SKM-1 (cell line): ENCODE data around the gene MACROD2.

Source experiments
- DNase-seq: peaks from one replicate; lab custom pipeline; 2025; ENCODE audit not compliant: unreplicated experiment; lab: John Stamatoyannopoulos, UW

Gene MACROD2

DNA sequence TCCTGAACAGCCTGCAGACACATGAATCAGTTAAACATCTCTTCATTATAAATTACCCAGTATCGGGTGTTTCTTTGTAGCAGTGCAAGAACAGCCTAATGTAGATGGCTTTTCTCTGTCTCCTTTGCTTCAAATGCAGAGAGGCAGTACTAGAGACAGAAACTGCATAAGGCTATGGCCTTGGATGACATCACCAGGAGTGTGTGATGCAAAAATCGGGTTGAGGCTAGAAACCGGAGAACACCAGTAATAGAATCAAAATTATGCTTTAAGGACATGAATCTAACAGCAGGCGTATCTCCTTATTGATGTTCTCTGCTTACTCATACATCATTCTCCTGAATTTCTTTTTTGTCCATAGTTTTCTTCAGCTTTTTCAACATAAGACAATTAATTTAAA is 391.4 kb downstream of the MACROD2 start:
- DNase-seq = no peak

DNA sequence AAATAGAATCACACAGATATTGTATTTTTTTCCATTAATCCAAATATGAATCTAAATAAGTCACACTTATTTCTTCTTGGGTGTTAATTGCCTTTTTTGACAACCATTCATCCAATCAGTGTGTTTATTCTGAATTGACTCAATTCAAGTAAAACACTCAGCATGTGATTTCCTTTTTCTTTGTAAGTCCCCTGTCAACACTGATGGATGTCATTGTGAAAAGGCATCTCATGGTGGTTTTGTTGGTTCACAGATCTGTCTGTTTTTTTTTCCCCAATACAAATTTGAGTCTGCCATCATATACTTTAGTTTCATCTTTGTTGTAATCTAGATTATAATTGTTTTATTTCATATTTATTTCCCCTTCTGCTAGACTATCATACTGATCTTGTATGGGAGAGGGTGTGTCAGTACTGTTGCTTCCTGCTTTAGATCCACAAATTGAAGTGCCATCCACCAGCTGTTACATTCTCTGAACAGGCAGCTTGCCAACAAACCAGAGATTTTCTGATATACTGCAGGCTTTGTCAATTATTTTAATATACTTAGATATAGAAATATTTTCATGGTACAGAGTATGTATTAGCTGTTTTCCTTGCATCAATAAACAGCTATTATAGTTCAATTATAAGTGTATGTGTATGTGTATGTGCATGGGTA is 406.3 kb downstream of the MACROD2 start:
- DNase-seq = no peak

GRCh38 chr20:14404515-14404914 is 409.2 kb downstream of the MACROD2 start:
- DNase-seq = no peak

GRCh38 chr20:14406495-14406894 is 411.2 kb downstream of the MACROD2 start:
- no peak for DNase-seq

- DNase-seq = no peak
These were observed 412.0 kb downstream of the MACROD2 start for GRCh38 chr20:14407336-14407735.

- no peak for DNase-seq
These were observed 415.7 kb downstream of the MACROD2 start for GRCh38 chr20:14410869-14411555.

DNA sequence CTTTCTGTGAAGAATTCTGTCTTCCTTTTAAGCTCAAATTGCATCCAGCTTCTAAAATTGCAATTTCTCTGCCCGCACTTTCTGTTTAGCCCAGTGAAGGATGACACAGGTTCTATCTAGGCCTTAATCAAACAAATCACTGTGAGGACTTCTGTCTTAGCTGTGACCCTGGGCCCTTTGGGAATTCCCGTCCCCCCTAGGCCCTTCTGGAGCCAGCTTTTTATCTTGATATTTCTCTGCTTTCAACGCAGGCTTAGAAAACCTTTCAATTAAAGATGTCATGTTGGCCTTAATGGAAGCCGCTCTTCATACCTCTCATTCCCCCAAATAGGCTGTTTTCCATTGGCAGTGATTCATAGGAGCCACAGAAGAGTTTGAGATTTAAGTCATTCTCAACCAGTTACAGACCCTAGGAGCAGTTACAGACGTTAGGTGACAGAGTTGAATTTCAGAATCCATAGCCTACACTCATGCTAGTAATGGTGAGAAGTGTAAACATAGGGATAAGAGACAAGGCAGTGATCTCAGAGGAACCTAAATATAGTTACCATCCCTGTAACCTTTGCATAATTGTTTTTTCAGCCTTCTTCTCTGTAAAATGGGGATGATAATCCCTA is 416.9 kb downstream of the MACROD2 start:
- DNase-seq = no peak

GRCh38 chr20:14413835-14414234 is 418.5 kb downstream of the MACROD2 start:
- DNase-seq = no peak

GRCh38 chr20:14414560-14414959 is 419.2 kb downstream of the MACROD2 start:
- DNase-seq = no peak

- no peak for DNase-seq
These were observed 420.2 kb downstream of the MACROD2 start for GRCh38 chr20:14415467-14415866.

DNA sequence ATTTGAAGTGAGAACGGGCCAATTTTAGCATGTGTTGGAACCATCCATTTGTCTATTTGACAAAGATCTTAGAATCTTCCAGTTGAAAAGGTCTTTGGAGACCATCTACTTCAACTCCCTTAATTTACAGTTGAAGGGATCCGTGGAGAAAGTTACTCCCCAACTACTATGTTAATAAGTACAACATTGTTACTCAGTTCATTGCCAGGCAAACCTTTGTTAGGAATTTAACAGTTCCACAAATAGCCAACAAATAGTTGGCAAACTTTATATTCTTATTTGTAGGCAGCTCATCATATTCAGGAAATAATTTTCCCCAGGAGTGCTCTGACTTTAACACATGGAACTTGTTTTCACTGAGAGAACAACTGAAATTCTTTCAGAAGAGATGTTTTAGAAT is 423.1 kb downstream of the MACROD2 start:
- DNase-seq = no peak

DNA sequence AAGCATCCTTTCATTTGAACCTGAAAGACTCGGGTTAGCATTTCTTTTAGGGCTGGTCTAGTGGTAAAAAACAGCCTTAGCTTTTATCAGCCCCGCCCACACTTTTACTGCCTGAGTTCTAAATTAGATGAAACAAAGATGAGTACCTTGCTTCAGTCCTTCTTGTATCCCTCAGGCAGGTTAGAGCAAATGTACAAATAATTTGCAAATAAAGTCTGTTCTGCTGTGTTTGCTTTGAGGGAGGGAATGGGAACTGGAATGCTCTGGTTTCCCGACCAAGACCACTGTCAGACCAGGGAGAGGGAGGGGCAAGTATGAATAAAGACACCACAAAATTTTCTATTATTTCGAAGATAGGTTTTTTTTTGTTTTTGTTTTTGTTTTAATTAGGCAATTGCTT is 427.6 kb downstream of the MACROD2 start:
- no peak for DNase-seq

DNA sequence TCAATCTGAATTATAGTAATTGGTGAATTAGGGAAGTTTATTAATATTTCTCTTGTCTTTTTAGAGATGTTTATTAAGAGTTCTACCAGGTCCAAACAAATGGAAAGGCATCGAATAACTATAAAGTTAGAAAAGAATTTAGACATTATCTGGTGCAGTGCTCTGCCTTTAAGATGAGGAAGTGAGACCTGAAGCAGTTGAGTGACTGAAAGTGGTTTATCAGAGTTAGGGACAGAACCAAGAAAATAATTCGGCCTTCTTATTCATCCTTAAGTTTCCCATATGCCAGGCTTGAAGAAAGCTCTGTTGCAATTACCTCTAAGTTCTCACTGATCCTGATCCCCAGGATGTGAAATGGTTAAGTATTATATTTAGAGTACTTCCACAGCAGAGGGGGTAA is 436.3 kb downstream of the MACROD2 start:
- DNase-seq = no peak

- no peak for DNase-seq
These were observed 436.8 kb downstream of the MACROD2 start for GRCh38 chr20:14432085-14432484.

- no peak for DNase-seq
These were observed 437.3 kb downstream of the MACROD2 start for GRCh38 chr20:14432597-14432996.

DNA sequence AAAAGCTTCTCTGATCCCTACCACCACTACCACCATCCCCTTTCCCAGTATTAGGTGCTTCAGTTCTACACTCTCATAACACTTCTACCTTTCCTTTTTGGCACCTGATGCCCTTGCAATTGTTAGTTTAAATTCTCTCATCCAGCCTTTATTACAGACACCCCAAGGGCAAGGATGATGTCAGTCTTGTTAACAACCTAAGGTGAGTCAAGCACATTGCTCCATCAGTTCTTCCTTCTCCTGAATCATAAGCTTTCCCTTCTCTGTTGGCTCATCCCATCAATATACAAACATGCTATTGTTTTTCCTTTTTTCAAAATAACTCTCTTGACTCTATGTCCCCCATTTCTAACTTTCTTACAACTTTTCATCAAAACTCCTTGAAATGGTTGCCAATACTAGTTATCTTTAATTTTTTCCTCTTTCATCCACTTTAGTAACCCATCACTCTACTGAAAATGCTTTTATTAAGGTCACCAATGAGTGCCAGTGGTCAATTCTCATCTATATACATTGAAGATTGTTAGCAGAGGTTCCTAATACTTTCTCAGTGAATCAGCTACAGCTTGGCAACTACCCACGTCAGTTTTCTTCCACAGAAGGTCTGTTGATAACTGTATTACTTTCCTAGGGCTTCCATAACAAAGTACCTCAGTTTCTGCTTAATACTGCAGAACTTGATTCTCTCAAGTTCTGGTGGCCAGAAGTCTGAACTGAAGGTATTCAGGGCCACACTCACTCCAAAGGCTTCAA is 439.2 kb downstream of the MACROD2 start:
- DNase-seq = no peak

DNA sequence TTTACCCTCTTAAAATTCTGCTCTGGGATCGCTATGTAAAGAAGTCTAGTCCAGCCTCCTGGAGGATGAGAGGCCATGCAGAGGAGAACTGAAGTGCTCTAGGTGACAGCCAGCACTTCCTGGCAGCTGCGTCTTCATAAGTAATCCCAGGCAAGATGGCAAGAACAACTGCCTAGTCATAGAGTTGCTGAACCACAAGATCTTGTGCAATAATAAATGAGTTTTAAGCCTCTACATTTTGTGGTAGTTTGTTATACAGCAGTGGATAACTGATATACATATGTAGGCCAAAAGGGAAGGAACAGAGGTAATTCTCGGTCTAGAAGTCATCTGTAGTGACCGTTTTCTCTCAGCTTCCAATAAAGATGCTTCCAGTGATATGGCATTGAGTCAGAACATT is 445.9 kb downstream of the MACROD2 start:
- DNase-seq = peak; percentile 42

- DNase-seq = no peak
These were observed 448.8 kb downstream of the MACROD2 start for GRCh38 chr20:14444106-14444505.

GRCh38 chr20:14445310-14445709 is 450.0 kb downstream of the MACROD2 start:
- DNase-seq = no peak

- DNase-seq = no peak
These were observed 450.6 kb downstream of the MACROD2 start for GRCh38 chr20:14445902-14446301.

DNA sequence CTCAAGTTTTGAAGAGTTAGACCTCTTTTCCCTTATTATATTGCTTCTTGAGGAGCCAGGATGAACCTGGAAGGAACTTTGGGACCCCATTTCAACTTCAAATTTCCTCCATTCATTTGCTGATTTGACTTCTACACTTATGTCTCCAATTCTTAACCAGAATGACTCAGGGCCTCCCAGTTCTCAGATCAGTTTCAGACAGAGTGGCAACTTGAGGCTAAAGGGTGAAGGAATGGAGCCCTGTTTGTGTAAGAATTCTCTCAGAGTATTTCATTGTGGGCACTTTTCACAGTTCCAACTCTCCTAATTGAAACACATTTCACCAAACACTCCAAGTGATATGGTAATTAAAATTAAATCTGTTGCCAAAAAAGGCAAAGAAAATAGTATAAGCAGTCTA is 451.1 kb downstream of the MACROD2 start:
- no peak for DNase-seq

DNA sequence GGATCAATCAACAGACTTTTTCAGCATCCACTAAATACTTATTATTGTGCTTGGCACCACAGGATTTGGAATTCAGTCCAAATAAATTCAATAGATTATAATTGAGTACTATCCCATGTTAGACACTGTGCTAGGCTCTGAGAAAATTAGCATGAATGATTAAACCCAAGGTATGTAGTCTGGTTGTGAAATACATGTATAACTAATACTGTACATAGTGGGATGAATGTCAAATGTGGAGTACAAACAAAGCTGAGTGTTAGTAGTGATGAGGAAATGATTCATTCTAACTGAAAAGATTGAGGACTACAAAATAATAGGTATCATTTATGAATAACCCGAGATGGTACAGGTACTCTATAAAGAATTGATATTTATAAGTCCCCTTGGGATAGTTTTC is 454.0 kb downstream of the MACROD2 start:
- DNase-seq = no peak
